Adrenal gland (tissue), 5 donors: ENCODE results near the gene SESN1.

Source experiments
- POLR2A ChIP-seq, 2 donors: fragments of 450-650 bp; IDR thresholded peaks; one replicate each; pipeline ENCODE4 v1.6.1; 2017; ENCODE audit warnings: antibody characterized with exemption in 2 of 2, mild to moderate bottlenecking in 2 of 2, moderate library complexity in 1 of 2
- TF ChIP-seq, protein P1 (sequence below), 6 experiments: fragments of 450-650 bp in 4 of 6; fragments of 200-600 bp in 2 of 6; sonication (generic) in 1 of 6; IDR thresholded peaks; 1 replicate in 5 of 6; 2 replicates in 1 of 6; pipeline versions ENCODE4 v1.5.1 to v1.8.0; 2016 to 2021; ENCODE audit warnings: antibody characterized with exemption in 6 of 6, mild to moderate bottlenecking in 2 of 6, moderate library complexity in 1 of 6
- donor health status: DM: no; HTN: no; CAD: no.

DNA sequence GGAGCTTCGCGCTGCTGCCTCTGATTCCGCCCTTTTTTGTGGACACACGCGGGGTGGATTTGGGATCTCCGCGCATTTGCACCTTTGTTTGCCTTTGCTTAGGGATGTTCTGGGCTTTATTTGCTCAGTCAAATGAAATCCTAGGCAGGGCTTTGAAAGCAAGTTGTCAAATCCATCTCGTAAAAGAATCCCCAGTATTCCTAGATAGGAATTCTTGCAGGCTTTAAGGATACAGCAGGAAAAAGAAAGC lies 1.1 kb upstream of the SESN1 start:
- TF ChIP-seq, protein P1, sequence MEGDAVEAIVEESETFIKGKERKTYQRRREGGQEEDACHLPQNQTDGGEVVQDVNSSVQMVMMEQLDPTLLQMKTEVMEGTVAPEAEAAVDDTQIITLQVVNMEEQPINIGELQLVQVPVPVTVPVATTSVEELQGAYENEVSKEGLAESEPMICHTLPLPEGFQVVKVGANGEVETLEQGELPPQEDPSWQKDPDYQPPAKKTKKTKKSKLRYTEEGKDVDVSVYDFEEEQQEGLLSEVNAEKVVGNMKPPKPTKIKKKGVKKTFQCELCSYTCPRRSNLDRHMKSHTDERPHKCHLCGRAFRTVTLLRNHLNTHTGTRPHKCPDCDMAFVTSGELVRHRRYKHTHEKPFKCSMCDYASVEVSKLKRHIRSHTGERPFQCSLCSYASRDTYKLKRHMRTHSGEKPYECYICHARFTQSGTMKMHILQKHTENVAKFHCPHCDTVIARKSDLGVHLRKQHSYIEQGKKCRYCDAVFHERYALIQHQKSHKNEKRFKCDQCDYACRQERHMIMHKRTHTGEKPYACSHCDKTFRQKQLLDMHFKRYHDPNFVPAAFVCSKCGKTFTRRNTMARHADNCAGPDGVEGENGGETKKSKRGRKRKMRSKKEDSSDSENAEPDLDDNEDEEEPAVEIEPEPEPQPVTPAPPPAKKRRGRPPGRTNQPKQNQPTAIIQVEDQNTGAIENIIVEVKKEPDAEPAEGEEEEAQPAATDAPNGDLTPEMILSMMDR (IDR thresholded peaks at IDR 0.05), result no peak
- no peak for TF ChIP-seq POLR2A (IDR thresholded peaks at IDR 0.05)
